ENCODE results near the gene UTY.

DNA sequence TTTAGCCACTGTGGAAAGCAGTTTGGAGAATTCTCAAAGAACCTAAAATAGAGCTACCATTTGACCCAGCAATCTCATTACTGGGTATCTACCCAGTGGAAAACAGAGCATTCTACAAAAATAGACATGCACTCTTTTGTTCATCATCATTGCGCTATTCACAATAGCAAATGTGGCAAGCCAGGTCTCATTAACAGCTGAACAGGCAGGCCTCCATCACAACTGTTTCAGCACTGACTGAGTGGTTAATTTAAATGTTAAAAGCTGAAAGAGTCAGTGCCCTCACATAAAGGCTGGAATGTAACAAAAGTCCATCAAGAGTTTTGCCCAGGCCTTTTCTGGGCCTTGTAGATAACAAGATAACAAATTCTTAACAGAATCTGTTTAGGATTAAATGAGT, 166.9 kb downstream of the UTY start:
- TF ChIP-seq POLR2A (IDR thresholded peaks at IDR 0.05; ENCODE audit: low read length) (no peak), GATA1 (IDR thresholded peaks at IDR 0.05; ENCODE audit: low read depth, low read length) (no peak)

Measured in erythroblast (primary cell).